K562 (cell line): ENCODE data around the gene MED15. TPM values are rescaled to one million over a fixed set of nuclear protein-coding genes. Genes with fewer than 3 reads are reported as not detected.

ENCODE experiments used
- DEAF1 ChIP-seq: fragments of 450-650 bp; formaldehyde crosslinking; IDR thresholded peaks from 2 replicates; pipeline ENCODE4 v1.4.0; 2020; ENCODE audit warnings: mild to moderate bottlenecking, moderate library complexity
- DLX4 ChIP-seq: fragments of 250-450 bp; sonication (Bioruptor Pico); IDR thresholded peaks from 2 replicates; pipeline ENCODE4 v1.6.1; 2021; ENCODE audit warnings: mild to moderate bottlenecking
- GTF2B ChIP-seq: IDR thresholded peaks from 2 replicates; pipeline ENCODE4 v1.6.1; 2011; ENCODE audit not compliant: insufficient read length; ENCODE audit errors: extremely low read depth
- NFXL1 ChIP-seq: fragments of 450-650 bp; formaldehyde crosslinking; IDR thresholded peaks from 2 replicates; pipeline ENCODE4 v1.4.0; 2021; ENCODE audit warnings: mild to moderate bottlenecking
- ZBTB40 ChIP-seq, 2 experiments: fragments of 450-650 bp in 1 of 2; sonication (generic) in 1 of 2; formaldehyde crosslinking in 1 of 2; IDR thresholded peaks; 2 replicates each; pipeline versions ENCODE4 v1.7.1 to v1.9.0; 2016 to 2022; ENCODE audit warnings: inconsistent platforms in 1 of 2, mild to moderate bottlenecking in 1 of 2, missing genetic modification reagents in 1 of 2
- ZNF224 ChIP-seq: sonication (generic); formaldehyde crosslinking; IDR thresholded peaks from 2 replicates; pipeline ENCODE4 v1.8.0; 2022; ENCODE audit warnings: mild to moderate bottlenecking, missing genetic modification reagents
- ZNF444 ChIP-seq: fragments of 250-450 bp; sonication (Bioruptor Pico); IDR thresholded peaks from 2 replicates; pipeline ENCODE4 v1.4.0; 2020; ENCODE audit warnings: mild to moderate bottlenecking, moderate library complexity
- polyA plus RNA-seq, 8 experiments: library from polyadenylated mRNA; depleted of rRNA in 4 of 8; stranded (reverse) in 5 of 8; unstranded in 3 of 8; fragments of >200 nt; fragmentation: Nextera tagmentation in 2 of 8; fragmentation: Illumina TruSeq in 1 of 8; extraction: Ambion mirVana in 2 of 8; extraction: Trizol in 1 of 8; gene quantifications; 2 replicates each; pipeline versions ENCODE4 v1.2.1 to v1.2.3, GENCODE V29; 2011 to 2014; ENCODE audit warnings: inconsistent platforms in 1 of 8, missing spikeins in 1 of 8
- total RNA-seq, 7 experiments: library from RNA; depleted of rRNA in 6 of 7; stranded (reverse); fragments of >200 nt in 6 of 7; fragmentation: Illumina TruSeq in 2 of 7; extraction: Trizol in 2 of 7; gene quantifications; 2 replicates each; pipeline versions ENCODE4 v1.2.1 to v1.2.3, GENCODE V29; 2011 to 2021; ENCODE audit warnings: low replicate concordance in 1 of 7
- TF ChIP-seq, protein P1 (sequence below): sonication (generic); formaldehyde crosslinking; IDR thresholded peaks from 2 replicates; pipeline ENCODE4 v1.8.0; 2022; ENCODE audit warnings: mild to moderate bottlenecking, missing genetic modification reagents

Gene MED15
- total and polyA plus RNA-seq, 9 of the 15 experiments (the other 6 are each of a cell fraction or from before 2014, with no cell fraction given): 4.0 to 271 (median 60.1) TPM

DNA sequence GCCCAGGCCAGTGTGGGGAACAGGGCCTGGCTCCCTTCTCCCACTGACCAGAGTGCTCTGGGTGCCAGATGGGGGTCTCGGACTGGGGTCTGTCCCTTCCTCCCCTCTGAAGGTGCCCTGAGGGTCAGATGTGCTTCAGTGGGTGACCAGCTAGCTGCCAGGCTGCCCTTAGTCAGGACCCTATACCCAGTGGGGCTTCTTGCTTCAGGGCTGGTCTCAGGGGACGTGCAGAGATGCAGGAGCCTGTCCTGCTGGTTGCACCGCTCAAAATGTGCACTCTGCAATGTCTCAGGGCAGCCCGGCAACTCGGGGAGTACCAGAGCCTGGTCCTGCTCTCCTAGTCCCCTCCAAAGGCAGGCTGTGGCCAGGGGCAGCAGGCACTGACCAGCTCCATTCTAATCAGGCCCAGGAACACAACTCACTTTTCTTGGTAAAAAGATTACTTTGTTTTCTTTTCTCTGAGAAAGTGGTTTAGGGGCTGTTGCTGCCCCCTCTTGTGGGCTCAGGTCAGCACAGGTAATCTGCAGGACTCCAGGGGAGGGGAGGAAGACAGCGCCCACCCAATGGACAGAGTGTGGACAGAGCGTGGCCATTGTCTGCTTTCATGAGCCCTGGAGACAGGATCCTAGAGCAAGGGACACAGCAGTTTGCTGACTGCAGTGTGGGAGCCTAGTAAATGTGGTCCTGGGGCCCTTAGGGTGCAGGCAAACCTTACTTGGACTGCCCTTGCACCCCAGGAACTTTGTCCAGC, 80.9 kb downstream of the MED15 start (continued):
- TF ChIP-seq ZBTB40 (IDR thresholded peaks at IDR 0.05) (no peak), ZBTB40 (CRISPR knock-in tag; IDR thresholded peaks at IDR 0.05) (0 out of 2 replicates have a peak, but pooled peaks have one; percentile 11), ZNF224 (CRISPR knock-in tag) (no peak), NFXL1 (CRISPR knock-in tag) (no peak), ZNF444 (no peak), DLX4 (no peak), DEAF1 (CRISPR knock-in tag) (no peak), GTF2B (no peak)
- TF ChIP-seq, protein P1, sequence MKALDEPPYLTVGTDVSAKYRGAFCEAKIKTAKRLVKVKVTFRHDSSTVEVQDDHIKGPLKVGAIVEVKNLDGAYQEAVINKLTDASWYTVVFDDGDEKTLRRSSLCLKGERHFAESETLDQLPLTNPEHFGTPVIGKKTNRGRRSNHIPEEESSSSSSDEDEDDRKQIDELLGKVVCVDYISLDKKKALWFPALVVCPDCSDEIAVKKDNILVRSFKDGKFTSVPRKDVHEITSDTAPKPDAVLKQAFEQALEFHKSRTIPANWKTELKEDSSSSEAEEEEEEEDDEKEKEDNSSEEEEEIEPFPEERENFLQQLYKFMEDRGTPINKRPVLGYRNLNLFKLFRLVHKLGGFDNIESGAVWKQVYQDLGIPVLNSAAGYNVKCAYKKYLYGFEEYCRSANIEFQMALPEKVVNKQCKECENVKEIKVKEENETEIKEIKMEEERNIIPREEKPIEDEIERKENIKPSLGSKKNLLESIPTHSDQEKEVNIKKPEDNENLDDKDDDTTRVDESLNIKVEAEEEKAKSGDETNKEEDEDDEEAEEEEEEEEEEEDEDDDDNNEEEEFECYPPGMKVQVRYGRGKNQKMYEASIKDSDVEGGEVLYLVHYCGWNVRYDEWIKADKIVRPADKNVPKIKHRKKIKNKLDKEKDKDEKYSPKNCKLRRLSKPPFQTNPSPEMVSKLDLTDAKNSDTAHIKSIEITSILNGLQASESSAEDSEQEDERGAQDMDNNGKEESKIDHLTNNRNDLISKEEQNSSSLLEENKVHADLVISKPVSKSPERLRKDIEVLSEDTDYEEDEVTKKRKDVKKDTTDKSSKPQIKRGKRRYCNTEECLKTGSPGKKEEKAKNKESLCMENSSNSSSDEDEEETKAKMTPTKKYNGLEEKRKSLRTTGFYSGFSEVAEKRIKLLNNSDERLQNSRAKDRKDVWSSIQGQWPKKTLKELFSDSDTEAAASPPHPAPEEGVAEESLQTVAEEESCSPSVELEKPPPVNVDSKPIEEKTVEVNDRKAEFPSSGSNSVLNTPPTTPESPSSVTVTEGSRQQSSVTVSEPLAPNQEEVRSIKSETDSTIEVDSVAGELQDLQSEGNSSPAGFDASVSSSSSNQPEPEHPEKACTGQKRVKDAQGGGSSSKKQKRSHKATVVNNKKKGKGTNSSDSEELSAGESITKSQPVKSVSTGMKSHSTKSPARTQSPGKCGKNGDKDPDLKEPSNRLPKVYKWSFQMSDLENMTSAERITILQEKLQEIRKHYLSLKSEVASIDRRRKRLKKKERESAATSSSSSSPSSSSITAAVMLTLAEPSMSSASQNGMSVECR (CRISPR knock-in tag): peak; percentile 60; the same call in 1 of the 2 replicates
